KOPT-K1 (cell line): ENCODE measurements around the gene TSPAN11.
"Not testable (repeated sequence)": the region's sequence is repeated elsewhere in the genome, so short reads cannot be mapped to it uniquely, and the experiment has no call there.

ENCODE experiments used
- H3K27ac ChIP-seq: fragments of 200-600 bp; sonication (generic); 2 replicates; pipeline ENCODE4 v1.5.1; 2016; ENCODE audit warnings: antibody characterized with exemption, mild to moderate bottlenecking, low read depth, low read length; ENCODE audit not compliant: poor library complexity, severe bottlenecking
- H3K36me3 ChIP-seq: fragments of 200-600 bp; sonication (generic); 2 replicates; pipeline ENCODE4 v1.5.1; 2017; ENCODE audit warnings: antibody characterized with exemption, mild to moderate bottlenecking, low read length, moderate library complexity; ENCODE audit not compliant: insufficient read depth
- H3K9me3 ChIP-seq: fragments of 200-600 bp; sonication (generic); 2 replicates; pipeline ENCODE4 v1.5.1; 2017; ENCODE audit warnings: antibody characterized with exemption, low read length, mild to moderate bottlenecking; ENCODE audit not compliant: insufficient read depth, poor library complexity, severe bottlenecking

Gene TSPAN11

GRCh38 chr12:30926243-30927221, at the start of gene TSPAN11:
Gene TSPAN11 (plus strand): TSS chr12:30926748. CDS start chr12:30953992, 27,244 bp downstream.
- no peaks in the 10 kb centered on the region for H3K9me3 ChIP-seq
- no peaks in the 10 kb centered on the region for H3K36me3 ChIP-seq
- no peak within 1 kb of the TSS for H3K27ac ChIP-seq

DNA sequence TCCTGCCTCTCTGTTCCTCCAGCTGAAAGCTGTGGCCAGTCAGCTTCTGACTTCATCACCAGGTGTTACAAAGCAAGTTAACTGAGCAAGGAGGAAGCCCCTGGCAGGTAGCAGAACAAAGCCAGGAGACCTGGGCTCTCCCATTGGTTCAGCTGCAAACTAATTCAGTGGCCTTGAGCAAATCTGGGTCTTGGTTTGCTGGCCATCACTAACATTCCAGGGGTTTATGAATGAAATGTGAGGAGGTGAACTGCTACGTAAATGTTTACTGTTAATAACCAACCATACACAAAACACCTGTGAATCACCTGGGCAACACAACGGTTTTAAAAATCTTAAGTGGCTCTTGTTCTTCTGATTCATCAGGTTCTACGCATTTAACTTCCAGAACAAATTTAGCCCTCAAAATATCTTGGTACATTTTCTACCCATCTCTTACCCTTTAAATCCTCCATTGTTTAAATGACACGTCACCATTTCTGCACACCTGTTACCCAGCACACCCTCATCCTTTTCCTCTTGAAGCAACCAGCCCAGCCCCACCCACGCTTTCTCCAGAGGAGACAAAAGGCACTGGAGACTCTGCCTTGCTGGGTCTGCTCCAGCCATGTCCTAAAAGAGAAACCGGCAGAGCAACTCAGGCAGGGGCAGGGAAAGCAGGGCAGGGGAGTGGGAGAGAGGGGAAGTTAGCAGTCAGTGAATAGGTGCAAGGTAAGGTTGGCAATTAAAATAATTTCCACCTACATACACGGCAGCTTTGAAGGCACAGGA, 49.3 kb upstream of the TSPAN11 start:
- no peak overlapping the region for H3K27ac ChIP-seq
- H3K36me3 ChIP-seq, result no peaks in the 10 kb centered on the region
- H3K9me3 ChIP-seq, result no peaks in the 10 kb centered on the region

DNA sequence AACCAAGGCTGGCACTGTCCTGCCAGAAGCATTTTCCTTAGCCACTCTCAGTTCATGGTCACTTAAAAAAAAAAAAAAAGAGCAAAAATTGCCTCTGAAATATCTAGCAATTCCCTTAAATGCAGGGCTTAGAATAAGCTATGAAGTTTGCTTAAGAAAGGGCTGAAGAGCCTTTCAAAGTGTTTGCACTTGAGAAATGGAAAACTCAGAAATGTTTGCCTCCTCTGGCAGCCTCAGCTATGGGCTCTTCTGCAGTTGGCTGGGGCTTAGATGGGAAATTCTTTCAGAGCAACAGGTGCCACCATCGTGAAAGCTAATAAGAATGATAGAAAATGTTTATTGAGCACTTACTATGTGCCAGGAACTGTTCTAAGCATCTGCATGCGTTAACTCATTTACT, 48.5 kb upstream of the TSPAN11 start:
- Histone ChIP-seq H3K9me3 (no peaks in the 10 kb centered on the region), H3K36me3 (no peaks in the 10 kb centered on the region), H3K27ac (no peak overlapping the region)

DNA sequence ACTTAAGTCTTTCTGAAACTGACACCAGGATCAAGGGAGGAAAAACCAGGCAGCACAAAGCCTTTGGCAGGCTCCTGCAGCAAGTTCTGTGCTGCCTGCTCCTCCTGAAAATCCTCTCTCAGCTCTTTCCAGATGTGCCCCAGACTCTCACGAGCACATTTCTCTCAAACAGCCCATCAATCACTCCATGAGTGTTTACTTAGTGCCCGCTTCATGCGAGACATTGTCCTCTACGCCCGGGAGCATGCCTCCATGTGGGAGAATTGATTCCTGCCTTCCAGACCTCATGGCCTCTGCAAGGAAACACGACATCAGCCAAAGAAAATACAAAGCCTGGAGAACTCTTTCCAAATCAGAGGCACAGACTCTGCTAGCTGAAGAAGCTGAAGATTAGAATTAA, 46.5 kb upstream of the TSPAN11 start:
- no peaks in the 10 kb centered on the region for H3K36me3 ChIP-seq
- no peak overlapping the region for H3K27ac ChIP-seq

DNA sequence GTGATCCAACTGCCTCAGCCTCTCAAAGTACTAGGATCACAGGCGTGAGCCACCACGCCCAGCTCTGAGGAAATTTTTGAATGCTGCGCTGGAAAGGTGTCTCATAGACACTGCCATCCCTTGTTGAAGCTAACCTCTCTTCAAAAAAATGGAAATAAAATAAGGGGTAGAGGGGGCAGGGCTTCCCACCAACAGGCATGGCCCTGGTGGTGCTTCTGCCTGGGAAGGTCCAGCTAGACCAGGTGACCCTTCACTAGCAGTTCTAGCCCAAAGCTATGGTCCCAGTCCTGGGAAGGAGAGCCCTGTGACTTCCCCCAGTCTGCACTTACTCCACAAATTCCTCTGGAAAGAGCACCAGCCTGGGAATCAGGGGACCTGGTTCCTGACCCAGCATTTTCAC, 45.7 kb upstream of the TSPAN11 start:
- no peaks in the 10 kb centered on the region for H3K36me3 ChIP-seq
- no peak overlapping the region for H3K27ac ChIP-seq
- peaks cover 1% of the 10 kb centered on the region for H3K9me3 ChIP-seq

More for the DNA sequence above, 46.5 kb upstream of the TSPAN11 start:
- no peaks in the 10 kb centered on the region for H3K9me3 ChIP-seq

- H3K36me3 ChIP-seq, result no peaks in the 10 kb centered on the region
- H3K9me3 ChIP-seq, result peaks cover 20% of the 10 kb centered on the region
- H3K27ac ChIP-seq, result no peak overlapping the region
Observed at GRCh38 chr12:30882706-30883105, 43.8 kb upstream of the TSPAN11 start.

GRCh38 chr12:30884799-30885198, 41.7 kb upstream of the TSPAN11 start:
- Histone ChIP-seq H3K27ac (no peak overlapping the region), H3K36me3 (no peaks in the 10 kb centered on the region), H3K9me3 (peaks cover 23% of the 10 kb centered on the region)

- Histone ChIP-seq H3K36me3 (no peaks in the 10 kb centered on the region), H3K27ac (no peak overlapping the region)
Observed at GRCh38 chr12:30885321-30885720, 41.2 kb upstream of the TSPAN11 start.

DNA sequence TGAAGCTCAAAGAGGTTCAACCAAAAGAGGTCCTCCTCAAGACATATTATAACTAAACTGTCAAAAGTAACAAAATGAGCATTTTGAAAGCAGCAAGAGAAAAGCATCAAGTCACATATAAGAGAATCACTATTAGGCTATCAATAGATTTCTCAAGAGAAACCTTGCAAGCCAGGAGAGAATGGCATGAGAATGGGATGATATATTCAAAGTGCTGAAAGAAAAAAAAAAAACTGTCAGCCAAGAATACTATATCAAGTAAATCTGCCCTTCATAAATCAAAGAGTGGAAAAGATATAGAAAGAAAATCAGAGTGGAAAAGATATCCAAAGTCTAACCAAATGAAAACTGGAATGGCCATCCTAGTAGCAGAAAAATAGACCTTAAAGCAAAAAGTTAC, 39.3 kb upstream of the TSPAN11 start:
- Histone ChIP-seq H3K27ac (no peak overlapping the region), H3K9me3 (peaks cover 23% of the 10 kb centered on the region), H3K36me3 (no peaks in the 10 kb centered on the region)

More at GRCh38 chr12:30885321-30885720, 41.2 kb upstream of the TSPAN11 start:
- peaks cover 23% of the 10 kb centered on the region for H3K9me3 ChIP-seq

- Histone ChIP-seq H3K27ac (no peak overlapping the region), H3K36me3 (no peaks in the 10 kb centered on the region), H3K9me3 (peaks cover 23% of the 10 kb centered on the region)
Observed at GRCh38 chr12:30888241-30888640, 38.3 kb upstream of the TSPAN11 start.

- H3K36me3 ChIP-seq, H3K27ac ChIP-seq, H3K9me3 ChIP-seq: not testable (repeated sequence)
Observed at GRCh38 chr12:30894531-30894930, 32.0 kb upstream of the TSPAN11 start.

- Histone ChIP-seq H3K36me3 (no peaks in the 10 kb centered on the region), H3K9me3 (no peaks in the 10 kb centered on the region), H3K27ac (no peak overlapping the region)
Observed at GRCh38 chr12:30896461-30896860, 30.1 kb upstream of the TSPAN11 start.

GRCh38 chr12:30898846-30899245, 27.7 kb upstream of the TSPAN11 start:
- H3K9me3 ChIP-seq, result no peaks in the 10 kb centered on the region
- no peaks in the 10 kb centered on the region for H3K36me3 ChIP-seq
- no peak overlapping the region for H3K27ac ChIP-seq

DNA sequence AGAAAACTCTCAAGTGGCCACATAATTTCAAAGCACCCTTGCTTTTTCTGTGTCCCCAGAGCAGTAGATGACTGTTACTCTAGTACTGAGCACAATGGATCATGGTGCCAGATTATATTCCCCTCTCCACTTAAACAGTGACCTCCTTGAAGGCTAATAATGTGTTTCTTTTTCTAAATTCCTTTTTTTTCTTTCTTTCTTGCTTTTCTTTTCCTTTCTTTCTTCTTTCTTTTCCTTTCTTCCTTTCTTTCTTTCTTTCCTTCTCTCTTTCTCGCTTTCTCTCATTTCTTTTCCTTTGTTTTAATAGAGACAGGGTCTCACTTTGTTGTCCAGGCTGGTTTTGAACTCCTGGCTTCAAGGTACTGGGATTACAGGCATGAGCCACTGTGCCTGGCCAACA, 26.2 kb upstream of the TSPAN11 start:
- H3K9me3 ChIP-seq, result no peaks in the 10 kb centered on the region
- no peak overlapping the region for H3K27ac ChIP-seq
- H3K36me3 ChIP-seq, result no peaks in the 10 kb centered on the region

GRCh38 chr12:30902001-30902400, 24.5 kb upstream of the TSPAN11 start:
- no peaks in the 10 kb centered on the region for H3K9me3 ChIP-seq
- H3K36me3 ChIP-seq, result no peaks in the 10 kb centered on the region
- H3K27ac ChIP-seq, result no peak overlapping the region
